DOHH2 (cell line): Measurements from ENCODE around the gene CHPF.

Source experiments
- CTCF ChIP-seq: fragments of 200-600 bp; sonication (generic); IDR thresholded peaks from one replicate; pipeline ENCODE4 v1.5.1; 2014; ENCODE audit warnings: antibody characterized with exemption, mild to moderate bottlenecking, low read depth, low read length; ENCODE audit not compliant: poor library complexity, severe bottlenecking
- EZH2phosphoT487 ChIP-seq: fragments of 200-600 bp; sonication (generic); IDR thresholded peaks from 2 replicates; pipeline ENCODE4 v1.6.1; 2017; ENCODE audit warnings: borderline replicate concordance, mild to moderate bottlenecking, antibody characterized with exemption, low read length, moderate library complexity, mixed read lengths

- TF ChIP-seq CTCF, result no peak
- TF ChIP-seq EZH2phosphoT487, result no peak
Measured at GRCh38 chr2:219536967-219537366, 6.6 kb downstream of the CHPF start.
